Measurements from ENCODE around the gene GDI2.

GDI2 gene

GRCh38 chr10:5813341-5814109, at the start of gene GDI2:
Gene GDI2, minus strand, starts transcription at chr10:5813434. Its CDS starts 176 bp downstream, at chr10:5813258.
- H3K79me2 ChIP-seq (ENCODE audit: low read length), result peaks cover 64% of the 10 kb centered on the region
- peak within 1 kb of the TSS; percentile 93 for H3K27ac ChIP-seq (ENCODE audit: low read length)
- TF ChIP-seq CTCF (IDR thresholded peaks at IDR 0.05; ENCODE audit: low read depth, low read length), result no peak
- TF ChIP-seq EZH2phosphoT487 (IDR thresholded peaks at IDR 0.05; ENCODE audit: low read depth), result no peak
- H3K4me3 ChIP-seq (ENCODE audit: low read length), result peak within 1 kb of the TSS; percentile 100
- no peak within 1 kb of the TSS for H2AFZ ChIP-seq (ENCODE audit: low read depth, low read length)
- peaks cover 62% of the 10 kb centered on the region for H3K4me1 ChIP-seq (ENCODE audit: low read length)
- H3K9ac ChIP-seq (ENCODE audit: low read length), result peak within 1 kb of the TSS; percentile 99
- H3K9me3 ChIP-seq (ENCODE audit: insufficient read depth, low read length), result no peaks in the 10 kb centered on the region
- H4K20me1 ChIP-seq (ENCODE audit: insufficient read depth, low read length), result peaks cover 41% of the 10 kb centered on the region
- H3K27me3 ChIP-seq (ENCODE audit: low read depth, low read length), result no peaks in the 10 kb centered on the region
- H3K36me3 ChIP-seq (replicated peaks; ENCODE audit: low read depth, low read length), result peaks cover 12% of the 10 kb centered on the region
- peak within 1 kb of the TSS; percentile 100 for H3K4me2 ChIP-seq (ENCODE audit: low read length)

- Histone ChIP-seq H3K27me3 (ENCODE audit: low read depth, low read length) (no peaks in the 10 kb centered on the region), H3K4me3 (ENCODE audit: low read length) (0 out of 2 replicates have a peak overlapping the region, but pooled peaks have one; percentile 22), H2AFZ (ENCODE audit: low read depth, low read length) (no peak overlapping the region), H4K20me1 (ENCODE audit: insufficient read depth, low read length) (no peaks in the 10 kb centered on the region), H3K36me3 (replicated peaks; ENCODE audit: low read depth, low read length) (no peaks in the 10 kb centered on the region), H3K4me2 (ENCODE audit: low read length) (peak overlapping the region; percentile 36), H3K9ac (ENCODE audit: low read length) (no peak overlapping the region), H3K79me2 (ENCODE audit: low read length) (no peaks in the 10 kb centered on the region), H3K27ac (ENCODE audit: low read length) (no peak overlapping the region), H3K4me1 (ENCODE audit: low read length) (peaks cover 18% of the 10 kb centered on the region), H3K9me3 (ENCODE audit: insufficient read depth, low read length) (no peaks in the 10 kb centered on the region)
- TF ChIP-seq CTCF (IDR thresholded peaks at IDR 0.05; ENCODE audit: low read depth, low read length) (no peak), EZH2phosphoT487 (IDR thresholded peaks at IDR 0.05; ENCODE audit: low read depth) (no peak)
These were observed 49.2 kb upstream of the GDI2 start for GRCh38 chr10:5862360-5862961.

GRCh38 chr10:5860066-5860465, 46.8 kb upstream of the GDI2 start:
- no peak overlapping the region for H3K9ac ChIP-seq (ENCODE audit: low read length)
- no peaks in the 10 kb centered on the region for H4K20me1 ChIP-seq (ENCODE audit: insufficient read depth, low read length)
- no peaks in the 10 kb centered on the region for H3K79me2 ChIP-seq (ENCODE audit: low read length)
- no peak overlapping the region for H2AFZ ChIP-seq (ENCODE audit: low read depth, low read length)
- H3K36me3 ChIP-seq (replicated peaks; ENCODE audit: low read depth, low read length), result no peaks in the 10 kb centered on the region
- H3K27ac ChIP-seq (ENCODE audit: low read length), result no peak overlapping the region
- peaks cover 18% of the 10 kb centered on the region for H3K4me1 ChIP-seq (ENCODE audit: low read length)
- H3K4me2 ChIP-seq (ENCODE audit: low read length), result peak overlapping the region; percentile 73
- H3K27me3 ChIP-seq (ENCODE audit: low read depth, low read length), result no peaks in the 10 kb centered on the region
- TF ChIP-seq EZH2phosphoT487 (IDR thresholded peaks at IDR 0.05; ENCODE audit: low read depth) (no peak), CTCF (IDR thresholded peaks at IDR 0.05; ENCODE audit: low read depth, low read length) (no peak)
- H3K9me3 ChIP-seq (ENCODE audit: insufficient read depth, low read length), result no peaks in the 10 kb centered on the region
- H3K4me3 ChIP-seq (ENCODE audit: low read length), result peak overlapping the region; percentile 50

- no peaks in the 10 kb centered on the region for H3K36me3 ChIP-seq (replicated peaks; ENCODE audit: low read depth, low read length)
- H3K9ac ChIP-seq (ENCODE audit: low read length), result no peak overlapping the region
- no peaks in the 10 kb centered on the region for H3K27me3 ChIP-seq (ENCODE audit: low read depth, low read length)
- no peak overlapping the region for H3K27ac ChIP-seq (ENCODE audit: low read length)
- H3K4me1 ChIP-seq (ENCODE audit: low read length), result peaks cover 18% of the 10 kb centered on the region
- no peaks in the 10 kb centered on the region for H3K9me3 ChIP-seq (ENCODE audit: insufficient read depth, low read length)
- no peak overlapping the region for H3K4me3 ChIP-seq (ENCODE audit: low read length)
- no peaks in the 10 kb centered on the region for H3K79me2 ChIP-seq (ENCODE audit: low read length)
- TF ChIP-seq EZH2phosphoT487 (IDR thresholded peaks at IDR 0.05; ENCODE audit: low read depth) (no peak), CTCF (IDR thresholded peaks at IDR 0.05; ENCODE audit: low read depth, low read length) (no peak)
- H3K4me2 ChIP-seq (ENCODE audit: low read length), result no peak overlapping the region
- no peaks in the 10 kb centered on the region for H4K20me1 ChIP-seq (ENCODE audit: insufficient read depth, low read length)
- H2AFZ ChIP-seq (ENCODE audit: low read depth, low read length), result no peak overlapping the region
These were observed 45.6 kb upstream of the GDI2 start for GRCh38 chr10:5858811-5859210.
